Stimulated activated effector memory CD8-positive, alpha-beta T cell treated with anti-CD3 and anti-CD28 coated beads, Interleukin-12 subunit alpha, Interleukin-12 subunit beta, amount 100 ng/mL, for 72 hours (primary cell): ENCODE measurements around the gene GADD45B.
"Not testable (repeated sequence)": the region's sequence is repeated elsewhere in the genome, so short reads cannot be mapped to it uniquely, and the experiment has no call there.

Experiments used
- ATAC-seq: fragments of 150-1000 bp; cut with Tn5 transposase; 2 replicates; pipeline ENCODE4 v1.10.0; 2021
- DNase-seq, 2 donors: peaks; one replicate each; pipeline ENCODE4 v3.0.0; 2021 to 2022; ENCODE audit warnings: low spot score in 2 of 2
- H3K27ac Mint-ChIP-seq: one replicate; pipeline ENCODE4 v1.8.0; 2022; ENCODE audit warnings: mild to moderate bottlenecking, mixed read lengths
- H3K36me3 Mint-ChIP-seq: one replicate; pipeline ENCODE4 v1.8.0; 2022; ENCODE audit warnings: mild to moderate bottlenecking, mixed read lengths
- H3K4me1 Mint-ChIP-seq: one replicate; pipeline ENCODE4 v1.8.0; 2022; ENCODE audit warnings: mixed read lengths
- H3K4me3 Mint-ChIP-seq: one replicate; pipeline ENCODE4 v1.8.0; 2022; ENCODE audit warnings: mild to moderate bottlenecking, mixed read lengths
- H3K9me3 Mint-ChIP-seq: one replicate; pipeline ENCODE4 v1.8.0; 2022; ENCODE audit warnings: mixed read lengths

GADD45B gene

GRCh38 chr19:2455851-2456570, 19.9 kb upstream of the GADD45B start:
- Mint-ChIP-seq H3K27ac (peak overlapping the region; percentile 86), H3K9me3 (no peaks in the 10 kb centered on the region), H3K4me3 (peak overlapping the region; percentile 73), H3K4me1 (peaks cover 25% of the 10 kb centered on the region), H3K36me3 (peaks cover 26% of the 10 kb centered on the region)
- DNase-seq (peak; percentile 42 to 76), ATAC-seq (peak; percentile 56)

- no peaks in the 10 kb centered on the region for H3K9me3 Mint-ChIP-seq
- no peak for DNase-seq
- ATAC-seq, result no peak
- H3K27ac Mint-ChIP-seq, result peak overlapping the region; percentile 86
- peak overlapping the region; percentile 73 for H3K4me3 Mint-ChIP-seq
- peaks cover 14% of the 10 kb centered on the region for H3K36me3 Mint-ChIP-seq
- H3K4me1 Mint-ChIP-seq, result peaks cover 39% of the 10 kb centered on the region
These were observed 18.4 kb upstream of the GADD45B start for GRCh38 chr19:2457394-2458037.

- no peak overlapping the region for H3K27ac Mint-ChIP-seq
- H3K4me1 Mint-ChIP-seq, result peaks cover 39% of the 10 kb centered on the region
- no peak overlapping the region for H3K4me3 Mint-ChIP-seq
- peaks cover 14% of the 10 kb centered on the region for H3K36me3 Mint-ChIP-seq
- ATAC-seq (no peak), DNase-seq (no peak)
- no peaks in the 10 kb centered on the region for H3K9me3 Mint-ChIP-seq
These were observed 17.9 kb upstream of the GADD45B start for GRCh38 chr19:2458054-2458453.

GRCh38 chr19:2458776-2459175, 17.2 kb upstream of the GADD45B start:
- H3K9me3 Mint-ChIP-seq, ATAC-seq, DNase-seq, H3K27ac Mint-ChIP-seq, H3K4me3 Mint-ChIP-seq: not testable (repeated sequence)
- H3K36me3 Mint-ChIP-seq, result peaks cover 12% of the 10 kb centered on the region
- peaks cover 39% of the 10 kb centered on the region for H3K4me1 Mint-ChIP-seq

- peaks cover 31% of the 10 kb centered on the region for H3K4me1 Mint-ChIP-seq
- no peak for DNase-seq
- H3K4me3 Mint-ChIP-seq, result no peak overlapping the region
- H3K36me3 Mint-ChIP-seq, result peaks cover 1% of the 10 kb centered on the region
- no peak overlapping the region for H3K27ac Mint-ChIP-seq
- no peak for ATAC-seq
- H3K9me3 Mint-ChIP-seq, result no peaks in the 10 kb centered on the region
These were observed 15.7 kb upstream of the GADD45B start for GRCh38 chr19:2460245-2460644.

GRCh38 chr19:2461751-2462634, 13.9 kb upstream of the GADD45B start:
- ATAC-seq (peak; percentile 82), DNase-seq (peak; percentile 57 to 88)
- no peaks in the 10 kb centered on the region for H3K36me3 Mint-ChIP-seq
- H3K4me1 Mint-ChIP-seq, result peaks cover 27% of the 10 kb centered on the region
- H3K4me3 Mint-ChIP-seq, result peak overlapping the region; percentile 85
- H3K27ac Mint-ChIP-seq, result peak overlapping the region; percentile 88
- no peaks in the 10 kb centered on the region for H3K9me3 Mint-ChIP-seq

GRCh38 chr19:2462635-2463421, 13.1 kb upstream of the GADD45B start:
- ATAC-seq (no peak), DNase-seq (no peak)
- Mint-ChIP-seq H3K36me3 (no peaks in the 10 kb centered on the region), H3K4me3 (peak overlapping the region; percentile 85), H3K27ac (peak overlapping the region; percentile 88), H3K4me1 (peaks cover 20% of the 10 kb centered on the region), H3K9me3 (no peaks in the 10 kb centered on the region)

- DNase-seq, H3K4me3 Mint-ChIP-seq, ATAC-seq, H3K36me3 Mint-ChIP-seq, H3K27ac Mint-ChIP-seq, H3K9me3 Mint-ChIP-seq: not testable (repeated sequence)
- H3K4me1 Mint-ChIP-seq, result peaks cover 20% of the 10 kb centered on the region
These were observed 12.2 kb upstream of the GADD45B start for GRCh38 chr19:2463694-2464093.

- peaks cover 24% of the 10 kb centered on the region for H3K4me1 Mint-ChIP-seq
- H3K27ac Mint-ChIP-seq, result no peak overlapping the region
- H3K36me3 Mint-ChIP-seq, result no peaks in the 10 kb centered on the region
These were observed 11.5 kb upstream of the GADD45B start for GRCh38 chr19:2464389-2464788.

GRCh38 chr19:2468596-2468995, 7.3 kb upstream of the GADD45B start:
- Mint-ChIP-seq H3K36me3 (no peaks in the 10 kb centered on the region), H3K4me1 (peaks cover 10% of the 10 kb centered on the region), H3K4me3 (no peak overlapping the region), H3K9me3 (no peaks in the 10 kb centered on the region), H3K27ac (no peak overlapping the region)
- DNase-seq (no peak), ATAC-seq (no peak)

More at GRCh38 chr19:2464389-2464788, 11.5 kb upstream of the GADD45B start:
- ATAC-seq, result no peak
- no peak overlapping the region for H3K4me3 Mint-ChIP-seq
- DNase-seq, result no peak
- no peaks in the 10 kb centered on the region for H3K9me3 Mint-ChIP-seq

- no peaks in the 10 kb centered on the region for H3K9me3 Mint-ChIP-seq
- no peak for DNase-seq
- peak; percentile 74 for ATAC-seq
- peaks cover 10% of the 10 kb centered on the region for H3K4me1 Mint-ChIP-seq
- no peaks in the 10 kb centered on the region for H3K36me3 Mint-ChIP-seq
- peak overlapping the region; percentile 32 for H3K4me3 Mint-ChIP-seq
- H3K27ac Mint-ChIP-seq, result peak overlapping the region; percentile 43
These were observed 6.6 kb upstream of the GADD45B start for GRCh38 chr19:2469102-2469914.

GRCh38 chr19:2469915-2470200, 6.1 kb upstream of the GADD45B start:
- H3K27ac Mint-ChIP-seq, result peak overlapping the region; percentile 43
- H3K4me1 Mint-ChIP-seq, result peaks cover 12% of the 10 kb centered on the region
- not testable (repeated sequence) for DNase-seq, ATAC-seq, H3K9me3 Mint-ChIP-seq, H3K36me3 Mint-ChIP-seq
- peak overlapping the region; percentile 32 for H3K4me3 Mint-ChIP-seq

- H3K27ac Mint-ChIP-seq, result peak overlapping the region; percentile 96
These were observed 1.5 kb upstream of the GADD45B start for GRCh38 chr19:2474232-2475017.

More at GRCh38 chr19:2474232-2475017, 1.5 kb upstream of the GADD45B start:
- DNase-seq, result peak; percentile 96 to 97
- H3K9me3 Mint-ChIP-seq, result no peaks in the 10 kb centered on the region
- peak overlapping the region; percentile 97 for H3K4me3 Mint-ChIP-seq
- peak; percentile 68 for ATAC-seq
- H3K4me1 Mint-ChIP-seq, result peaks cover 32% of the 10 kb centered on the region
- peaks cover 48% of the 10 kb centered on the region for H3K36me3 Mint-ChIP-seq
